ENCODE data around the gene TNFRSF17. TPM values are rescaled to one million over a fixed set of nuclear protein-coding genes. Genes with fewer than 3 reads are reported as not detected.

Gene TNFRSF17
- total RNA-seq, 1 donor from 2014 or later: not detected

Small RNAs within 50 kb of the gene (small RNA-seq; reads per million reads assigned to genes)
- not detected for gene AC007216.5
- gene UBL5P4: not detected

Other genes starting within 250 kb of the TNFRSF17 start
- gene TXNDC11, start 222.4 kb upstream of the TNFRSF17 start, total RNA-seq: 14.1 TPM
- gene ZC3H7A, start 168.0 kb upstream of the TNFRSF17 start, total RNA-seq: 33.9 TPM
- 75.2 TPM for gene RSL1D1, start 113.7 kb upstream of the TNFRSF17 start, total RNA-seq
- 60.5 TPM for gene GSPT1, start 49.3 kb upstream of the TNFRSF17 start, total RNA-seq
- 3.1 TPM for gene NPIPB2, start 23.2 kb upstream of the TNFRSF17 start, total RNA-seq
- gene SNX29, start 11.5 kb downstream of the TNFRSF17 start, total RNA-seq: 16.2 TPM